Lung (tissue), 12 donors: Measurements from ENCODE around the gene FRMD5. TPM values are rescaled to one million over a fixed set of nuclear protein-coding genes. Genes with fewer than 3 reads are reported as not detected.

Experiments used
- ATAC-seq: fragments of 200-7000 bp; cut with Tn5 transposase; one replicate; pipeline ENCODE4 v1.9.1; 2020; ENCODE audit warnings: moderate number of reproducible peaks; ENCODE audit not compliant: insufficient read depth, low FRiP score
- DNase-seq, 3 donors: peaks; one replicate each; pipeline ENCODE4 v3.0.0-alpha.2; 2013 to 2017
- H3K27ac ChIP-seq, 2 donors: one replicate each; pipeline ENCODE4 v1.5.1; 2013; ENCODE audit warnings: mild to moderate bottlenecking in 2 of 2, moderate library complexity in 2 of 2, control low read depth in 1 of 2, inconsistent platforms in 1 of 2, low read depth in 1 of 2, low read length in 1 of 2
- H3K27me3 ChIP-seq, 3 donors: one replicate each; pipeline ENCODE4 v1.5.1; 2013; ENCODE audit warnings: low read length in 2 of 3; ENCODE audit not compliant: control insufficient read depth in 3 of 3, insufficient read depth in 3 of 3
- H3K36me3 ChIP-seq, 4 donors: one replicate each; pipeline ENCODE4 v1.5.1; 2013; ENCODE audit warnings: low read length in 4 of 4, mild to moderate bottlenecking in 1 of 4, moderate library complexity in 1 of 4; ENCODE audit not compliant: control insufficient read depth in 4 of 4, insufficient read depth in 4 of 4
- H3K4me1 ChIP-seq, 5 donors: one replicate each; pipeline ENCODE4 v1.5.1; 2013; ENCODE audit warnings: low read length in 5 of 5, mild to moderate bottlenecking in 2 of 5, moderate library complexity in 1 of 5; ENCODE audit not compliant: control insufficient read depth in 5 of 5, insufficient read depth in 5 of 5
- H3K4me3 ChIP-seq: one replicate; pipeline ENCODE4 v1.5.1; 2013; ENCODE audit warnings: mild to moderate bottlenecking, control low read depth, moderate library complexity
- H3K9ac ChIP-seq, 2 donors: one replicate each; pipeline ENCODE4 v1.5.1; 2013; ENCODE audit warnings: low read length in 2 of 2, control low read depth in 1 of 2; ENCODE audit not compliant: insufficient read depth in 1 of 2
- H3K9me3 ChIP-seq, 4 donors: one replicate each; pipeline ENCODE4 v1.5.1; 2013; ENCODE audit warnings: low read length in 3 of 4, mild to moderate bottlenecking in 1 of 4, moderate library complexity in 1 of 4; ENCODE audit not compliant: control insufficient read depth in 4 of 4, insufficient read depth in 3 of 4
- CTCF ChIP-seq: IDR thresholded peaks from 2 replicates; pipeline ENCODE4 v1.5.1; 2012; ENCODE audit warnings: mild to moderate bottlenecking; ENCODE audit errors: control extremely low read depth, extremely low read depth
- WGBS, 2 donors: extraction: QIAGEN DNeasy Blood & Tissue Kit; methylation state at CpG; one replicate each; pipeline ENCODE4 v1.1.7; 2013; 5-methylcytosine and 5-hydroxymethylcytosine counted together
- polyA plus RNA-seq, 2 donors: library from polyadenylated mRNA; stranded (reverse); fragments of 200-250 nt; gene quantifications; one replicate each; pipeline ENCODE4 v1.2.1, GENCODE V29; 2013
- total RNA-seq, 2 donors: library from RNA; depleted of rRNA in 1 of 2; stranded (reverse); fragments of >200 nt in 1 of 2; gene quantifications; one replicate each; pipeline ENCODE4 v1.2.1, GENCODE V29; 2014 to 2021
- donor health status: control.
- donor health status: control.
- donor health status: Bipolar disorder and iron deficiency.
- donor health status: healthy.
- donor health status: DM: yes; HTN: yes; CAD: no.

FRMD5 gene
- total and polyA plus RNA-seq, 4 donors: 0.10 to 1.1 (median 0.67) TPM

DNA sequence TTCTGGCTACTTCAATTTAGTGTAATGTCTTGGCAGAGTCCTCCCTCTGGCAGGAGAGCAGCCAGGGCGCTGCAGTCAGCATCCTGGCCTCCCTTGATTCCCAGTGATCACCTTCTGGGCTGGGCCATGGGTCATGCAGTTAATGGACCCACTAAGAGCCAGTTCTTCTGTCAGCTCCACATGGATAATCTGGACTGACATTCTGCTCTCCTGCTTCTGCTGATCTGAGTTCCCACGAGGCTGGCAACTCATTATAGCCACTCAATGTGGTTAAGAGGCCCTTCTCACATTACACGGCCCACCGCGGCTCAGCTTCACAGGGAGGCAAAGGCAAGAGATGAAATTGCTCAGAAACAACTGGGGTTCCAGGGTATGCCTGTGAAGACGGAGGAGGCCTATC, 274.3 kb downstream of the FRMD5 start:
- no peak overlapping the region for H3K4me3 ChIP-seq
- WGBS, 2 donors: 59 to 67% methylated on average over 6 of the region's 6 CpGs
- DNase-seq (peak; percentile 17 to 64 (median 40)), ATAC-seq (no peak)
- H3K9me3 ChIP-seq: no peaks in the 10 kb centered on the region
- H3K27me3 ChIP-seq: no peaks in the 10 kb centered on the region
- H3K27ac ChIP-seq: no peak overlapping the region
- H3K4me1 ChIP-seq: no peaks in the 10 kb centered on the region
- H3K36me3 ChIP-seq: no peaks in the 10 kb centered on the region
- TF ChIP-seq CTCF: no peak
- no peak overlapping the region for H3K9ac ChIP-seq

DNA sequence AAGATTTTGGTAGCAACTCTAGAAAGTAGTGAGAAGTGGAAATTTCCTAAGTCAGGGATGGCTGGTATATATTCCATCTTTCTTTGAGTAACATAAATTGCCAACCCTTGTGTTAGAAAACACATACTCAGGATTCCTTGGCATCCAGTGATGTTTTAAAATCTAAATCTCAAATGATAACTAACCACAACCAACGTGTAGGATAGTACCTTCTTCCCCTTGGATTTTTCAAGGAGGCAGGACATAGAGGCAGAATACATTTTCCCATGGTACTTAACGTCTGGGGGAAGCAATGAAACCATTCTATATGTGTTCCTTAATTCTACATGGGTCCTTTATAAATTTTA, 274.8 kb downstream of the FRMD5 start:
- no peak overlapping the region for H3K9ac ChIP-seq
- no peak overlapping the region for H3K27ac ChIP-seq
- DNase-seq (no peak), ATAC-seq (no peak)
- H3K4me1 ChIP-seq: peaks cover 0 to 5% (median 0%) of the 10 kb centered on the region in 5 donors
- H3K36me3 ChIP-seq: no peaks in the 10 kb centered on the region
- H3K9me3 ChIP-seq: no peaks in the 10 kb centered on the region
- H3K27me3 ChIP-seq: no peaks in the 10 kb centered on the region
- H3K4me3 ChIP-seq: no peak overlapping the region
- WGBS, 2 donors: 66 to 74% methylated on average over 2 of the region's 2 CpGs
- TF ChIP-seq CTCF: no peak

- ATAC-seq (no peak), DNase-seq (peak in 2 of 3 donors; percentile 2 to 20)
- TF ChIP-seq CTCF: no peak
These were observed 275.4 kb downstream of the FRMD5 start for GRCh38 chr15:43919540-43920253.

GRCh38 chr15:43918717-43919116, 276.4 kb downstream of the FRMD5 start:
- Histone ChIP-seq H3K9me3 (no peaks in the 10 kb centered on the region), H3K27ac (no peak overlapping the region), H3K9ac (no peak overlapping the region), H3K4me1 (peaks cover 0 to 5% (median 0%) of the 10 kb centered on the region in 5 donors), H3K4me3 (no peak overlapping the region), H3K27me3 (no peaks in the 10 kb centered on the region), H3K36me3 (no peaks in the 10 kb centered on the region)
- WGBS, 2 donors: 91 to 93% methylated on average over 6 of the region's 6 CpGs
- ATAC-seq (no peak), DNase-seq (no peak)
- no peak for TF ChIP-seq CTCF

More at GRCh38 chr15:43919540-43920253, 275.4 kb downstream of the FRMD5 start:
- H3K27ac ChIP-seq: no peak overlapping the region
- H3K27me3 ChIP-seq: no peaks in the 10 kb centered on the region
- WGBS, 2 donors: 65 to 71% methylated on average over 5 of the region's 5 CpGs
- H3K4me1 ChIP-seq: peaks cover 0 to 5% (median 0%) of the 10 kb centered on the region in 5 donors
- no peak overlapping the region for H3K4me3 ChIP-seq
- no peaks in the 10 kb centered on the region for H3K36me3 ChIP-seq
- H3K9me3 ChIP-seq: no peaks in the 10 kb centered on the region
- no peak overlapping the region for H3K9ac ChIP-seq
